Peyer's patch (tissue), 4 donors: ENCODE data around the gene FGF5.

ENCODE experiments used
- POLR2A ChIP-seq, 2 donors: fragments of 450-650 bp; IDR thresholded peaks; one replicate each; pipeline ENCODE4 v1.5.1; 2017; ENCODE audit warnings: antibody characterized with exemption in 2 of 2, mild to moderate bottlenecking in 2 of 2, moderate library complexity in 2 of 2
- TF ChIP-seq, protein P1 (sequence below), 6 experiments: fragments of 450-650 bp in 4 of 6; fragments of 200-600 bp in 2 of 6; sonication (generic) in 1 of 6; IDR thresholded peaks; one replicate each; pipeline ENCODE4 v1.5.1; 2017 to 2019; ENCODE audit warnings: antibody characterized with exemption in 6 of 6, mild to moderate bottlenecking in 3 of 6, moderate library complexity in 1 of 6

DNA sequence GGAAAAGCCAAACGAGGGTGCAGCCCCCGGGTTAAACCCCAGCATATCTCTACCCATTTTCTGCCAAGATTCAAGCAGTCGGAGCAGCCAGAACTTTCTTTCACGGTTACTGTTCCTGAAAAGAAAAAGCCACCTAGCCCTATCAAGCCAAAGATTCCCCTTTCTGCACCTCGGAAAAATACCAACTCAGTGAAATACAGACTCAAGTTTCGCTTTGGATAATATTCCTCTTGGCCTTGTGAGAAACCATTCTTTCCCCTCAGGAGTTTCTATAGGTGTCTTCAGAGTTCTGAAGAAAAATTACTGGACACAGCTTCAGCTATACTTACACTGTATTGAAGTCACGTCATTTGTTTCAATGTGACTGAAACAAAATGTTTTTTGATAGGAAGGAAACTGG, 20.0 kb downstream of the FGF5 start:
- TF ChIP-seq, protein P1, sequence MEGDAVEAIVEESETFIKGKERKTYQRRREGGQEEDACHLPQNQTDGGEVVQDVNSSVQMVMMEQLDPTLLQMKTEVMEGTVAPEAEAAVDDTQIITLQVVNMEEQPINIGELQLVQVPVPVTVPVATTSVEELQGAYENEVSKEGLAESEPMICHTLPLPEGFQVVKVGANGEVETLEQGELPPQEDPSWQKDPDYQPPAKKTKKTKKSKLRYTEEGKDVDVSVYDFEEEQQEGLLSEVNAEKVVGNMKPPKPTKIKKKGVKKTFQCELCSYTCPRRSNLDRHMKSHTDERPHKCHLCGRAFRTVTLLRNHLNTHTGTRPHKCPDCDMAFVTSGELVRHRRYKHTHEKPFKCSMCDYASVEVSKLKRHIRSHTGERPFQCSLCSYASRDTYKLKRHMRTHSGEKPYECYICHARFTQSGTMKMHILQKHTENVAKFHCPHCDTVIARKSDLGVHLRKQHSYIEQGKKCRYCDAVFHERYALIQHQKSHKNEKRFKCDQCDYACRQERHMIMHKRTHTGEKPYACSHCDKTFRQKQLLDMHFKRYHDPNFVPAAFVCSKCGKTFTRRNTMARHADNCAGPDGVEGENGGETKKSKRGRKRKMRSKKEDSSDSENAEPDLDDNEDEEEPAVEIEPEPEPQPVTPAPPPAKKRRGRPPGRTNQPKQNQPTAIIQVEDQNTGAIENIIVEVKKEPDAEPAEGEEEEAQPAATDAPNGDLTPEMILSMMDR (IDR thresholded peaks at IDR 0.05), result no peak
- TF ChIP-seq POLR2A (IDR thresholded peaks at IDR 0.05), result no peak
